Fibroblast of skin of back (primary cell): ENCODE measurements around the gene HMGB1.
A peak's percentile ranks its signal among the peaks of the same experiment; 100 is the strongest.
"Not testable (repeated sequence)": the region's sequence is repeated elsewhere in the genome, so short reads cannot be mapped to it uniquely, and the experiment has no call there.

Experiments used
- DNase-seq: peaks from one replicate; pipeline ENCODE4 v3.0.0-alpha.2; 2013

HMGB1 gene

DNA sequence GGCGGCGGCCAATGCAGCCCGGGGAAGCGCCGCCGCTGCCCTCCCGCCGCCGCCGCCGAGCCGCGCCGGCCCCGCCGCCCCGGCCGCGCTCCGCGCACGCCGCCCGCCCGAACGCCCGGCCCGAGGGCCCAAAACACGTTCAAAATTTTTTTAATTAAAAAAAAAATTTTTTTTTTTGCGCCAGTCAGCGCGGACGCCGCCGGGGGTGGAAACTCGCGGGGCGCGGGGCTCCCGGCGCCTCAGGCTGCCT, 468 bp downstream of the HMGB1 start:
- no peak for DNase-seq

GRCh38 chr13:30464496-30465342, 1.0 kb downstream of the HMGB1 start:
- peak; percentile 83 for DNase-seq

- peak; percentile 72 for DNase-seq
Measured at GRCh38 chr13:30463787-30464495, 1.8 kb downstream of the HMGB1 start.

GRCh38 chr13:30461279-30462066, 4.3 kb downstream of the HMGB1 start:
- peak; percentile 40 for DNase-seq

DNA sequence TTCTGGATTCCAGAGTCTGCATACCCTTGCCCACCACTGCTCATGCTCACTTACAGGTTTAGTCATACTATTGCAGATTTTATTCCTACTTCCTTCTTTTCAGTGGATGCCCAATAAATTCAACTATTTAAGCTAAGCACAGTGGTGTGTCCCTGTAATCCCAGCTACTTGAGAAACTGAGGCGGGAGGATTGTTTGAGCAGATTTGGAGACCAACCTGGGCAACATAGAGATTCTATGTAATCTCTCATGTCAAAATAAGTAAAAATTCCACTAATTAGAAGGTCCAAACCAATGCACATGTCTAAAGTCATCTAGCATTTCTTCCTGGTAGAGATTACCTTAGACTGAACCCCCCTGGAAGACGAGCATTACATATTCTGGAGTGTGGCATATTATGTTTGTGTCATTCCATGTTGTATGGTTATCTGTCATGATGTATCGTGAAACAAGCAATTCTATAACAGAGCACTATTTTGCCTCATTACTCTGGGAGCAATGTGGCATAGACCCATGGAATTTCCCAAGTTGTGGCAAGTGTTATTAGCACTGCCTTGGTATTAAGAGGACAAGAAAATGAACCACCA, 8.3 kb downstream of the HMGB1 start:
- DNase-seq, result no peak

- DNase-seq, result no peak
Measured at GRCh38 chr13:30456290-30456689, 9.4 kb downstream of the HMGB1 start.

DNA sequence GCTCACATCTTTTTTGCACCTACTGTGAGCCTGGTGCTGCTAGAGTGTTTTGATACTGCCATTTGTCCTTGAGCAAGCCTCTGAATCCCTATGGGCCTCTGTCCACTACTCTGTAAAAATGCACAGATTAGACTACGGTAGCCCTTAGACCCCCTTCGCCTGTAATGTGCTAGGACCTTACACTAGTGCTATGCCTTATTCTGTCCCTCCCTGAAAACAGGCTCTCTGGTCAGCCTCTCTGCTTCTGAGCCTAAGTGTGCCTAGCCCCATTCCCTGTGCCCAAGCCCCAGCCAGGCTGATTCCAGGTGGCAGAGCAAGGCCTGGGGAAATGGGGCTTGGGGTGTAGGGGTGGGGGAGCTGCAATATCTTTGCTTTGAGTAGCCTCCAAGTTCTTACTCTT, 10.7 kb downstream of the HMGB1 start:
- no peak for DNase-seq

GRCh38 chr13:30453727-30454126, 12.0 kb downstream of the HMGB1 start:
- peak; percentile 7 for DNase-seq

GRCh38 chr13:30451476-30451875, 14.3 kb downstream of the HMGB1 start:
- DNase-seq, result not testable (repeated sequence)

GRCh38 chr13:30450066-30450465, 15.7 kb downstream of the HMGB1 start:
- DNase-seq, result no peak

DNA sequence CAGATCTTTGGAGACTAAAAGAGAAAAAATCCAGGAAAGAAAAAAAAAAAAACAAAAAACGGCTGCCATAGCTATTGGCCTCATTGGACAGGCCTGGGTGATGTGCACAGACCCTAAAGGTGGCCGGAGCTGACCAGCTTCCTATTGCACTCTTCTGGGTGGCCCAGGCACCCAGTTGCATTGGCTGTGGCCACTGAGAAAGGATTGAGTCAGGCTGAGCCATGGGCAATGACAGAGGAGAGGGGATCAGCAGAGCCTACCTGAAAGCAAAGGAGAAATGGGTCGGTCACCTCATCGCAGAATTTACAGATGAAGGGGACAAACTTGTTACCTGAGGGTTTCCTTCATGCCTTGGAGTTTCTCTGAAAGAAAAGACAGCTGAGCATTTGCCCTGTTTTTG, 17.3 kb downstream of the HMGB1 start:
- DNase-seq, result no peak

GRCh38 chr13:30446126-30446500, 19.6 kb downstream of the HMGB1 start:
- DNase-seq, result no peak

DNA sequence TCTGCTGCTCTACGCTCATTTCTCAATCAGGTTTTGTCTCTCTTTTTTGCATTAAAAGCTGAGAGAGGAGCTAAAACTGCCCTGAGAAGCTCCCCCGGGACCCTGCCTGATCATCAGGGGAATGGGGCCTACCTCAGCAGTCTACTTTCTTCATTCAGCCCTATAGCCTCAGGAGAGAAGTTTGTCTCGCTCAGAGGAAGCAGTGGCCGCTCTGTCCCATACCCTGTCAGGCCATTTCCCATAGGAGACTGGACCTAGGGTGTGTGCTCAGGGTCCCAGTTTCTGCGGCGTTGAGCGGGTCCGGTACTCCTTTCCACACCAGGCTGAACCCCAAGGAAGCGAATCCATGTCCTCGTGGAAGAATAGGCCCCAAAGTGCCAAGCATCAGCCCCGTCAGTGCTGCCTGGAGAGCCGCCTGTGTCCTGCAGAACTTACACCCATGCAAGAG, 21.8 kb downstream of the HMGB1 start:
- DNase-seq, result no peak

DNA sequence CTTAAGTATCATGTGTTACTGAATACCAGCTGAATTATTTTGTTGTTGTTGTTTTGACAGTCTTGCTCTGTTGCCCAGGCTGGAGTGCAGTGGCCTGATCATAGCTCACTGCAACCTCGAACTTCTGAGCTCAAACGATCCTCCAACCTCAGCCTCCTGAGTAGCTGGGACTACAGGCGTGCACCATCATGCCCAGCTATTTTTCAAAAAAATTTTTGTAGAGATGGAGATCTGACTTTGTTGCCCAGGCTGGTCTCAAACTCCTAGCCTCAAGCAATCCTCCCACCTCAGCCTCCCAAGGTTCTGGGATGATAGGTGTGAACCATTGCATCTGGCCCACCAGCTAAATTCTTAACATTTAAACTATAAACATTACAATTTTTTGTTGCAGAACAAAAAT, 22.2 kb downstream of the HMGB1 start:
- DNase-seq, result not testable (repeated sequence)

DNA sequence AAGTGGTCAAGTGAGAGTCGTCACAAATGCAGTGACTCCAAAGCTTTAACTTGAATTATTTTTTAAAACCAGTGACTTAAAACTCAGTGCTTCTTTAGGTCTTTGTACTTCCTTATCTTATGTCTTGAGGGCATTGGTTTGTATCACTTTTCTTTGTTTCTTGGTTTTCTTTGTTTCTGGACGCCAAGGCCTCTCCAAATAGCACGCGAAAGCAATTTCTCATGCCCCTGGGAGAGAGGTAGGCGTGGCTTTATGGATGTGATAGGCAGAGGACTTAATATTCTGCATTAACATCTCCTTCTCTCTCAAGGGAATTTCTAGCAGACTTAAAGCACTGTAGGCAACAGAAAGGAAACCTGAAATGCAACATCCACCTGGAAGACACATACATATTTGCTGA, 22.8 kb downstream of the HMGB1 start:
- no peak for DNase-seq

- DNase-seq, result no peak
Measured at GRCh38 chr13:30440910-30441703, 24.6 kb downstream of the HMGB1 start.

GRCh38 chr13:30438286-30438685, 27.4 kb downstream of the HMGB1 start:
- DNase-seq, result no peak

DNA sequence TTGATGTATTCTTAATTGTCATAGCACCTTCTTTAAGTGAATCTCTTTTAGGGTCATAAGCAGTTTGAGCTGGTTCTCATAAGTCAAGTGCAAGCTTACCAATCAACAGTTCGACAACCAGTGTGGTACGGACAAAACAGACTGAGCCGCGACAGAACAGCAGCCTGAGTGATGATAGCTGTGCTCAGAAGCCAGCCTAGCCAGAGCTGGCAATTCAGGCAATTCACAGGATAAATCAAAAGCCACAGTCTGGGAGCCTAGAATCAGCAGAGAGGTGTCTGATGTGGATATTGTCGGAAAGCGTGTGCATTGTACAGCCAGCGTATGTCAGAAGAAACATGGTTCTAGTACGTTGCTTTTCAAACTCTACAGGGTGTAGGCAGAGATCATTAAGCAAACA, 28.6 kb downstream of the HMGB1 start:
- no peak for DNase-seq

- DNase-seq, result no peak
Measured at GRCh38 chr13:30435911-30436451, 29.8 kb downstream of the HMGB1 start.

GRCh38 chr13:30431269-30431940, 34.3 kb downstream of the HMGB1 start:
- peak; percentile 25 for DNase-seq
